Non-pigmented ciliary epithelial cell (primary cell): ENCODE measurements around the gene WFDC9.
"Not testable (repeated sequence)": the region's sequence is repeated elsewhere in the genome, so short reads cannot be mapped to it uniquely, and the experiment has no call there.

Source experiments
- DNase-seq: peaks from one replicate; pipeline ENCODE4 v3.0.0-alpha.2; 2010; ENCODE audit warnings: low read depth

WFDC9 gene

DNA sequence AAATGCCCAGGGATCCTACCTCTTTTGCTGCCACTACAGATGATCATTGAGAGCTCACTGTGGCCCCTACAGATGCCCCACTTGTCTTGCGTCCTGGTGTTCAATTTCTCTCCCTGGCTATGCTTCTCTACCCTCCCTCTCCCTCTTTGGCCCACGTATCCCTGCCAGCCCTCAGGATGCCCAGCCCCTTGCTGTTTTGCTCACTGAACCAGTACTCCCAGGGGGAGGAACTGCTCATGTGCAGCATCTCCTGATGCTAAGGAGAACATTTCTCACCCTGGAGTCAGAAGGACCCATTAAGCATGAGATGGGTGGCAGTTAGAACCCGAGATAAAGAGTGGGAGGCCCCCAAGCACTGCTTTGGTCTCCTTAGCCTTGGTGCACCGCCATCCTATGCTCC is at the start of gene WFDC9:
TSS of gene WFDC9 (minus strand) at position 101 of the 400 bp plus-strand sequence. CDS start 21,103 bp downstream, outside the sequence.
- DNase-seq = no peak

DNA sequence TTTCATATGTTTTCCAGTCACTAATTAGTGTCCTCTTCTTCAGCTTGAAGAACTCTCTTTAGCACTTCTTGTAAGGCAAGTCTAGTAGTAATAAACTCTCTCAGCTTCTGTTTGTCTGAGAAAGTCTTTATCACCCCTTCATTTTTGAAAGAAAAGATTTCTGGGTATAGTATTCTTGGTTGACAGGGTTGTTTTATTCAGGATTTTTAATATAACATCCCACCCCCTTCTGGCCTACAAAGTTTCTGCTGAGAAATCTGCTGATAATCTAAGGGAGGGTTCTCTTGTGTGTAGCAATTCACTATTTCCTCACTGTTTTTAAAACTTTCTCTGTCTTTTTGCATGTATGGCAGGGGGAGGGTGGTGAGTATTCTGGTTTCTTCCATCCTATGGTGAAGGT is 48.6 kb upstream of the WFDC9 start:
- DNase-seq = no peak

DNA sequence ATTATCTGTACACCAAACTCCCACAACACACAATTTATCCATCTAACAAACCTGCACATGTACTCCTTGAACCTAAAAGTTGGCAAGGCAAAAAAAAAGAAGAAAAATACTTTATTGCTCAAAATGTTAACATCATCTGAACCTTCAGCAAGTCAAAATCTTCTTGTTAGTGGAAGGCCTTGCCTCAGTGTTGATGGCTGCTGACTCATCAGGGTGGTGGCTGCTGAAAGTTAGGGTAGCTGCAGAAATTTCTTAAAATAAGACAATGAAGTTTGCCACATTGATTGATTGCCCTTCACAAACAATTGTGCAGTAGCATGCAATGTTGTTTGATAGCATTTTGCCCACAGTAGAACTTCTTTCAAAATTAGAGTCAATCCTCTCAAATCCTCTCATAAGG is 41.7 kb upstream of the WFDC9 start:
- no peak for DNase-seq

GRCh38 chr20:45670139-45670538 is 39.1 kb upstream of the WFDC9 start, which contains the start of gene WFDC11:
Gene WFDC11, minus strand, starts transcription at chr20:45670239. Its CDS starts 19,639 bp downstream, at chr20:45650600.
- DNase-seq = no peak

GRCh38 chr20:45657038-45657437 is 26.0 kb upstream of the WFDC9 start:
- DNase-seq = not testable (repeated sequence)

- not testable (repeated sequence) for DNase-seq
Measured at GRCh38 chr20:45651726-45652125, 20.6 kb upstream of the WFDC9 start.

- no peak for DNase-seq
Measured at GRCh38 chr20:45649312-45649863, 18.3 kb upstream of the WFDC9 start.

GRCh38 chr20:45647441-45648050 is 16.5 kb upstream of the WFDC9 start:
- no peak for DNase-seq

GRCh38 chr20:45646875-45647274 is 15.8 kb upstream of the WFDC9 start:
- DNase-seq = no peak

DNA sequence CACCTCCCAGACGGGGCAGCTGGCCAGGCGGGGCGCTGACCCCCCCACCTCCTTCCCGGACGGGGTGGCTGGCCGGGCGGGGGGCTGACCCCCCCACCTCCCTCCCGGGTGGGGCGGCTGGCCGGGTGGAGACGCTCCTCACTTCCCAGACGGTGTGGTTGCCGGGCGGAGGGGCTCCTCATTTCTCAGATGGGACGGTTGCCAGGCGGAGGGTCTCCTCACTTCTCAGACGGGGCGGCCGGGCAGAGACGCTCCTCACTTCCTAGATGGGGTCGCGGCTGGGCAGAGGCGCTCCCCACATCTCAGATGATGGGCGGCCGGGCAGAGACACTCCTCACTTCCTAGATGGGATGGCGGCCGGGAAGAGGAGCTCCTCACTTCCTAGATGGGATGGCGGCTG is 14.8 kb upstream of the WFDC9 start:
- not testable (repeated sequence) for DNase-seq

DNA sequence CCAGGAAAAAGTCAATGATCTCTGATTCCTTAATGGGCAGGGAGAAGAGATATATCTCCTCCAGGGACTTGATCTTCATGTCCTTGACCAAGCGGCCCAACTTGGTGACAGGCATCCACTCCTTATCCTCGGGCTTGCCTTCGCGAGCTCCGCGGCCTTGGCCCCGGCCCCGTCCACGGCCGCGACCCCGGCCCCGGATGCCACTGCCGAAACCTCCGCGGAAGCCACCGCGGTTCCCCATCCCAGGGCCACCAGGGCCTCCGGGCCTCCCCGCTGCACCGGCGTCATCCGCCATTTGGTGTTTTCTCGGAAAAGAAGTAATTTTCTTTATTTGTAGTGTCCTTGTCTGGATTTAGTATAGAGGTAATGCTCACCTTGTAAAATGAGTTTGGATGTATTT is 10.0 kb upstream of the WFDC9 start:
- not testable (repeated sequence) for DNase-seq

DNA sequence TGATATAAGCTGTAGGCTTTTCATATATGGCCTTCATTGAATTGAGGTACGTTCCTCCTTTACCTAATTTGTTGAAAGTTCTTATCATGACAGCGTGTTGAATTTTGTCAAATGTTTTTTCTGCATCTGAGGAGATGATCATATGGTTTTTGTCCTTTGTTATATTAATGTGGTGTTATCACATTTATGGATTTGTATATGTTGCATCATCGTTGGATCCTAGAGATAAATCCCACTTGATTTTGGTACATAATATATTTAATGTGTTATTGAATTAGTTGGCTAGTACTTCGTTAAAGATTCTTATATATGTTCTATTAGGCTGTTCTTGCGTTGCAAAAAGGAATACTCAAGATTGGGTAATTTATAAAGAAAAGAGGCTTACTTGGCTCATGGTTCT is 8.6 kb upstream of the WFDC9 start:
- DNase-seq = no peak

DNA sequence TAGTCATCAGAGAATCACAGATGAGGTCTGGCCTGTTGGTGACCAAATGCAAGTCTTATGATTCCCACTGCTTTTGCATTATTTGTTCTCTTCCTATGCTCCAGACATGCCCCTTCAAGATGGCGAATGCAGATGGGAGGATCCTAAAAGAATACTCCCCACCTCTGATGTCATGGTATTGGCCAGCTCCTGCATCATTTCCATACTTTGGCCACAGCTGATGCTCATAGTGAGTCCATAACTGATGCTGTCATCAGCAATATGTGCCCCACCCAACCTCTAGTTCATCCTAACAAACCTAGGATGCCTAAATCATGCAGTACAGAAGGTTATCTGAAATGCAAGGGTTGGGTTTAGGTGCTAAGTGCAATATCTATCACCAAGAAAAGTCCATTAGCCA is 5.4 kb upstream of the WFDC9 start:
- DNase-seq = no peak

DNA sequence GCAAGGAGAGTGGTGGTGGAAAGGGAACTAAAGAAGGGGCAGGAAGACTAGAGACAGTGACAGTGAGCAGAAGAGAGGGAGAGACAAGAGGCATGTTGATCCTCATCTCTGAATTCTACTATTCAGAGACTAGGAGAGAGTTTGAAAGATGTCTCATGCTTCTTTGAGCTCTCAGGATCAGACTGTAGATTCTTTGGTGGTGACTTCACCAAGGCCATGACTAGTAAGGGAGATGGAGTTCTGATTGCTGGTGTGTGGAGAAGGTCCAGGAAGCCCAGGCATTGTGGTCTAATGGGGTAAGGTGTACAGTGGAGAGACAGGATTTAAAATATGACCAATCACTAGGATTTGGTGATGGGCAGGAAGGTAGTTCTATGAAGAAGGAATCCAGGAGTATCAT is 713 bp downstream of the WFDC9 start:
- DNase-seq = no peak

DNA sequence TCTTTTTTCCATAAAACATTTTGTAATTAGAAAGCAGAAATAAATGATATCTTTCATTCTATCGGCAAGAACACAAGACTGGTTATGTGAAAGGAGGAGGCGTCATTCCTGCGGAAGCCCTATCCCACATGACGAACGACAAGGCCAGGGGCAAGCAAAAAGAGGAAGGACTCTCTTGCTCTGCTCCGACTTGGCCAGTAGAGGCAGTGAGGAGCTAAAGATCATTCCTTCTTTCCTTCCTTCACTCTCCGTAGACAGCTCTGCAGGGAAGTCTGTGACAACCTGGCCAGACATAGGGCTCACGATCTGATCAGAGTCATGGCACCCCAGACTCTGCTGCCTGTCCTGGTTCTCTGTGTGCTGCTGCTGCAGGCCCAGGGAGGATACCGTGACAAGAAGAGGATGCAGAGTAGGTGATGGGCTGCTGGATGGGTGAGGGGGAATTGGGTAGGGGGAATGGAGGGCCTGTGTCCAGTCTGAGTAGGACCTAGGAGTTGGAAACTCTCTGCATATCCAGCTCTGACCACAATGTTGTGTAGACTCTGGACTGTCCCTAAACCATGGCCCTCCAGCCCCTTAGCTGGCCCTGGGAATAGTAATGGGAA is 1.5 kb downstream of the WFDC9 start, which contains the start of gene WFDC10A:
TSS of gene WFDC10A (plus strand) at position 244 of the 605 bp plus-strand sequence. CDS start at position 319, 75 bp downstream.
- DNase-seq = no peak

DNA sequence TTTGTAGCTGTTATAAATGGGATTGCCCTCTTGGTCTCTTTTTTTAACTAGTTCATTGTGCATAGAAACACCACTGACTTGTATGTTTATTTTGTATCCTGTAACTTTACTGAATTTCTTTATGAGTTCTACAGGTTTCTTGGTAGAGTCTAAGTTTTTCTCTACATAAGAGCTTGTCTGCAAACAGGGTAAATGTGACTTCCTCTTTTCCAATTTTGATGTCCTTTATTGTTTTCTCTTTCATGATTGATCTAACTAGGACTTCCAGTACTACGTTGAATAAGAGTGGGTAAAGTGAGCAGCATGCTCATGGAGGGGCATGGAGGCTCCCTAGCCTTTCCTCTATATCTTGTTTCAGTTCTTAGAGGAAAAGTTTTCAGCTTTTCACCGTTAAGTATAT is 4.5 kb downstream of the WFDC9 start:
- no peak for DNase-seq

DNA sequence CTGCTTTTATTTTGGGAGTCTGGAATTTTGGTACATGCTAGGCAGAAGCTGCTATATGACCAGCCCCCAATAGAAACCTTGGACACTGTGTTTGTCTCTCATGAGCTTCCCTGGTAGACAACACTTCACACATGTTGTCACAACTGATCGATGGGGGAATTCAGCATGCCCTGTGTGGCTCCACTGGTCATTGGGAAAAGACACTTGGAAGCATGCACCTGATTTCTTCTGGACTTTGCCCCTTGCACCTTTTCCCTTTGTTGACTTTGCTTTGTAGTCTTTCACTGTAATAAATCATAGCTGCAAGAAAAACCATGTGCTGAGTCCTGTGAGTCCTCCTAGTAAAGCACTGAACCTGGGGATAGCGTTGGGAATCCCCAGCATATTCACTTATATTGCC is 9.5 kb downstream of the WFDC9 start:
- no peak for DNase-seq

DNA sequence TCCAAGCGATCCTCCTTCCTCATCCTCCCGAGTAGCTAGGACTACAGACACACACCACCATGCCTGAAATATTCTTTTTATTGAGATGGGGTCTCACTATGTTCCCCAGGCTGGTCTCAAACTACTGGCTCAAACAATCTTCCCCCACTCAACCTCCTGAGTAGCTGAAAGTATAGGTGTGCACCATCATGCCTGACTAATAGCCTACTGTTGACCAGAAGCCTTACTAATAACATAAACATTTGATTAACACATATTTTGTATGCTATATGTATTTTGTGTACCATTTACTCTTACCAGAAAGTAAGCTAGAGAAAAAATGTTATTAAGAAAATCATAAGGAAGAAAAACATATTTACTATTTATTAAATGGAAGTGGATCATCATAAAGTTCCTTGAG is 13.5 kb downstream of the WFDC9 start:
- no peak for DNase-seq

DNA sequence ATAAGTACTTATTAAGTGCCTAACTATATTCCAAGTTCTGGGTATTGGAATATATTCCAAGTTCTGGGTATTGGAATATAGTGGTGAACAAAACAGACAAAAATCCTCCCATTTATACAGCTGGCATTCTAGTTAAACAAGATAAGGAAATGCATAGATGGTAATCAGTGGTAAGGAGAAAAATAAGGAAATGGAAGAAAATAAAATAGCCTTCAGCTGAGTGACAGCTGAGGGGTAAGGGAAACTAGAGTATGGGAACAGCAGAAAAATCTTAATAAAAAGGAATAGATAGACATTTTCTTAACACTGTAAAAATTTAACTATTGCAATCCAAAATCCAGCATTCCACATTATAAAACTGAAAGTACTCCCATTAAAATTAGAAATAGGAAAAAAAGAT is 18.8 kb downstream of the WFDC9 start:
- DNase-seq = no peak

GRCh38 chr20:45611054-45611453 is 20.0 kb downstream of the WFDC9 start:
- peak; percentile 85 for DNase-seq

DNA sequence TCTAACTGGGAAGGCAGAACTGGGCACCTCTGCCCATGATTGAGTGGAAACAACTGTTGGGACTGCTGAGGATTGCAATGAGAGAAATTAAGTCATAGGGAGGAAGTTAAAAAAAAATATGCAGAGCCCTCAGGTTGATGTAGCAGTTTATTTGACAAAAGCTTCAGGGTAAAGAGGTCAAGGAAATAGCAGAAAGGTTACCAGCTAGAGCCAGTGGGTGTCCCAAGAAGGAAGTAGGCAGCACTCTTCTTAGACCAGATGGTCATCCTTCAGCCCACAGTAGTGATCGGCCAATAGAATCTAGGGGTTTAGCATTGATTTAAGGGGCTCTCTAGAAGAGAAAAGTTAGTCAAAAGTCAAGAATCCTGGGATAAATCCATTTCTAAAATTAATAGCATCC is 23.3 kb downstream of the WFDC9 start:
- DNase-seq = no peak

GRCh38 chr20:45595235-45595634 is 35.8 kb downstream of the WFDC9 start:
- DNase-seq = no peak

- DNase-seq = no peak
Measured at GRCh38 chr20:45593498-45593897, 37.6 kb downstream of the WFDC9 start.
